ENCODE measurements around the gene CAMTA1. TPM values are rescaled to one million over a fixed set of nuclear protein-coding genes. Genes with fewer than 3 reads are reported as not detected.
A peak's percentile ranks its signal among the peaks of the same experiment; 100 is the strongest.

Gene CAMTA1
- total RNA-seq, 2 donors from 2014 or later = 100 to 102 TPM

DNA sequence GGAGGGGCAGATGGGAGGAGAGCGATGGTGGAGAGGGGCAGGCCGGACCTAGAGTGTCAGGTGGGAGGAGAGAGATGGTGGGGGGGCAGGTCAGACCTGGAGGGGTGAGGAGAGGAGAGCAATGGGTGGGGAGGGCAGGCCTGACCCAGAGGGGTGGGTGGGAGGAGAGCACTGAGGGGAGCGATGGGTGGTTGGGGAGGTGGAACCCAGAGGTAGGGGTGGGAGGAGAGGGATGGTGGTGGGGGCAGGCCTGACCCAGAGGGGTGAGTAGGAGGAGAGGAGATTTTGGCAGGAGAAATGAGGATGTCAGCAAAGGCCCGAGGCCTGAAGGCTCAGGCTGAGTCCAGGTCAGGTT is 828.6 kb downstream of the CAMTA1 start:
- 74% methylated on average over 4 of the region's 4 CpGs for WGBS
- DNase-seq (ENCODE audit: low spot score) = no peak
- intact Hi-C loops (cut with DNase I) = no loop called here
- H3K36me3 ChIP-seq = no peaks in the 10 kb centered on the region
- H3K4me1 ChIP-seq (replicated peaks) = no peaks in the 10 kb centered on the region
- no peak overlapping the region for H3K4me3 ChIP-seq
- no peak overlapping the region for H3K27ac ChIP-seq
- no peak for TF ChIP-seq POLR2A (IDR thresholded peaks at IDR 0.05)
- TF ChIP-seq, protein P1, sequence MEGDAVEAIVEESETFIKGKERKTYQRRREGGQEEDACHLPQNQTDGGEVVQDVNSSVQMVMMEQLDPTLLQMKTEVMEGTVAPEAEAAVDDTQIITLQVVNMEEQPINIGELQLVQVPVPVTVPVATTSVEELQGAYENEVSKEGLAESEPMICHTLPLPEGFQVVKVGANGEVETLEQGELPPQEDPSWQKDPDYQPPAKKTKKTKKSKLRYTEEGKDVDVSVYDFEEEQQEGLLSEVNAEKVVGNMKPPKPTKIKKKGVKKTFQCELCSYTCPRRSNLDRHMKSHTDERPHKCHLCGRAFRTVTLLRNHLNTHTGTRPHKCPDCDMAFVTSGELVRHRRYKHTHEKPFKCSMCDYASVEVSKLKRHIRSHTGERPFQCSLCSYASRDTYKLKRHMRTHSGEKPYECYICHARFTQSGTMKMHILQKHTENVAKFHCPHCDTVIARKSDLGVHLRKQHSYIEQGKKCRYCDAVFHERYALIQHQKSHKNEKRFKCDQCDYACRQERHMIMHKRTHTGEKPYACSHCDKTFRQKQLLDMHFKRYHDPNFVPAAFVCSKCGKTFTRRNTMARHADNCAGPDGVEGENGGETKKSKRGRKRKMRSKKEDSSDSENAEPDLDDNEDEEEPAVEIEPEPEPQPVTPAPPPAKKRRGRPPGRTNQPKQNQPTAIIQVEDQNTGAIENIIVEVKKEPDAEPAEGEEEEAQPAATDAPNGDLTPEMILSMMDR (IDR thresholded peaks at IDR 0.05) = no peak
- no peak for TF ChIP-seq POLR2AphosphoS5 (IDR thresholded peaks at IDR 0.05)
- no peaks in the 10 kb centered on the region for H3K27me3 ChIP-seq (replicated peaks; ENCODE audit: insufficient read depth)
- H3K9me3 ChIP-seq = no peaks in the 10 kb centered on the region

DNA sequence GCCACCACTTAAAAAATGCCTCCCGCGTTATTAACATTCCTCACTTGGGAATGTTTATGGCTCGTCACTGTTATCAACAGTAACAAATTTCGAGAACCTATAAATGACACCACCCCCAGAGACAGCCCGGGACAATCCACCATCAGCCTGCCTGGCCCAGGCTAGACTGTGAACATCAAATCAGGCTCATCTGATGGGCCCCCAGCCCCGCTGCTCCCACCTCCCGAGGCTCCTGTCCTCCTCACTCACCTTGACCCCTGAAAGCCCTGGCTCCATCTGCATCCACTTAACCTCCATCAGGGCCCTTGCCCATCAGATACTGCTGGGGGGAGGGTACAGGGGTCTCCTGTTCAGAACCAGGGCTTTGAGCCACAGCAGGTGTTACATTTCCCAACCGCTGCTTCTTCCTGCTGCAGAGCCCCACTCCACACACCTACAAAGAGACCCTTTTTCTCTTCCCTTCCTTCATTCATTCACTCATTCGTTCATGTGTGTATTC is 829.4 kb downstream of the CAMTA1 start:
- no peaks in the 10 kb centered on the region for H3K9me3 ChIP-seq
- H3K27me3 ChIP-seq (replicated peaks; ENCODE audit: insufficient read depth) = no peaks in the 10 kb centered on the region
- no peak overlapping the region for H3K27ac ChIP-seq
- TF ChIP-seq, protein P1 (IDR thresholded peaks at IDR 0.05) = no peak
- no peak for TF ChIP-seq POLR2AphosphoS5 (IDR thresholded peaks at IDR 0.05)
- no peak for TF ChIP-seq POLR2A (IDR thresholded peaks at IDR 0.05)
- H3K4me1 ChIP-seq (replicated peaks) = no peaks in the 10 kb centered on the region
- 41% methylated on average over 9 of the region's 9 CpGs for WGBS
- intact Hi-C loops (cut with DNase I) = no loop called here
- no peaks in the 10 kb centered on the region for H3K36me3 ChIP-seq
- no peak for DNase-seq (ENCODE audit: low spot score)
- no peak overlapping the region for H3K4me3 ChIP-seq

DNA sequence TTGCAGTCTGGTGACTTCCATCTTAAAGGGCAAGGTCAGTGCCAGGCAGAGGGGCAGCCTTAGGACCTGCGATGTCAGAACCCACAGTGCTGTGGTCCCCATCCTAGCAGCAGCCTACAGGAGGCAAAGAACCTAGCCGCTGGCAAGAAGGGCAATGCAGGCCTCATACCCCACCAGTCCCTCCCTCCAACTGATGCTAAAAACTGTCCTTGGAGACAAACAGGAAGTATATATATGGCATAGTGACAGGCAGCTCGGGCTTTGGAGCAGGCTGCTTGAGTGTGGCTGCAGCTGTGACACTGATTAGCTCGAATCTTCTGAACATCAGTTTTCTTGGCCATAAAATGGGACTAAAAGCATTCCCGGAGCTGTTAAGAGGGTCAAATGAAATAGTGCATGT is 829.9 kb downstream of the CAMTA1 start:
- WGBS = 71% methylated on average over 5 of the region's 5 CpGs
- no peaks in the 10 kb centered on the region for H3K27me3 ChIP-seq (replicated peaks; ENCODE audit: insufficient read depth)

DNA sequence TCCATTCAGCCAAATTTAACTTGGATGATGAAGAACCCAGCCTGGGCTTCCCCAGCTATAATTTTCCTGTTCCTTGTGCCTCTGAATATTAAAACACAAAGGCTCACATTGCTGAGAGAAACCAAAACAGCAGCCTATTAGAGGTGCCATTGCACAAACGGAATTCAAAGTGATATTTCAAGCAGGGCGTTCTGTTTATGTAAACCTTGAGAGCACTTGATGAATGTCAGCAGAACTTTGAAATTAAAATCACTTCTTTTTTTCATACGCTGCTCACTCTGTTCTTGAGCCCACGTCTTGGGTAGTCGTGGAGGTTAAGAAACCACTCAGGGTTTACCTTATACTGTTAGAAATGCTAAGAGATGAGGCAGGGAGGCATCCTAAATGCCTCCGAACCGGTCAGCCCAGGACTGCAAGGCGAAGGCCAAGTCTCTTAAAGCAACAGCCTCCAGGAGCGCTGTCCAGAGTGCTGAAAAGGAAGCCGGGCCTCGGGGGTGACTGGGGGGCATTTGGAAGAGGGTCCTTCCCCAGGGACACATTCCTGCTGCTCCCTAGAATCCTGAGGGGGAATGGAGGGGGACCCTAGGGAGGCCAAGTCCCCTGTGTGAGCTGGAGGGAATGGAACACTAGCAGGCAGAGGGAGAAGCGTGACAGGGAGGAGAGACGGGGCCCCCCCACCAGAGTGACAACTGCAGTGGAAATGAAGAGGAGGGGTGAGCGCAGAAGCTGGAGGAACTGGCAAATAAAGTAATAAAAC is 831.0 kb downstream of the CAMTA1 start:
- TF ChIP-seq, protein P1 (IDR thresholded peaks at IDR 0.05) = no peak
- TF ChIP-seq POLR2AphosphoS5 (IDR thresholded peaks at IDR 0.05) = no peak
- TF ChIP-seq POLR2A (IDR thresholded peaks at IDR 0.05) = no peak
- intact Hi-C loops (cut with DNase I) = no loop called here
- DNase-seq (ENCODE audit: low spot score) = peak; percentile 12
- H3K4me1 ChIP-seq (replicated peaks) = no peaks in the 10 kb centered on the region
- H3K9me3 ChIP-seq = no peaks in the 10 kb centered on the region
- peaks cover 5% of the 10 kb centered on the region for H3K27me3 ChIP-seq (replicated peaks; ENCODE audit: insufficient read depth)
- WGBS = 18% methylated on average over 14 of the region's 14 CpGs
- no peak overlapping the region for H3K4me3 ChIP-seq
- no peak overlapping the region for H3K27ac ChIP-seq
- H3K36me3 ChIP-seq = no peaks in the 10 kb centered on the region

More for the DNA sequence above, 829.9 kb downstream of the CAMTA1 start:
- Histone ChIP-seq H3K9me3 (no peaks in the 10 kb centered on the region), H3K4me3 (no peak overlapping the region), H3K4me1 (replicated peaks) (no peaks in the 10 kb centered on the region), H3K36me3 (no peaks in the 10 kb centered on the region), H3K27ac (no peak overlapping the region)
- intact Hi-C loops (cut with DNase I) = no loop called here
- no peak for DNase-seq (ENCODE audit: low spot score)
- no peak for TF ChIP-seq POLR2AphosphoS5 (IDR thresholded peaks at IDR 0.05)
- TF ChIP-seq, protein P1 (IDR thresholded peaks at IDR 0.05) = no peak
- no peak for TF ChIP-seq POLR2A (IDR thresholded peaks at IDR 0.05)

DNA sequence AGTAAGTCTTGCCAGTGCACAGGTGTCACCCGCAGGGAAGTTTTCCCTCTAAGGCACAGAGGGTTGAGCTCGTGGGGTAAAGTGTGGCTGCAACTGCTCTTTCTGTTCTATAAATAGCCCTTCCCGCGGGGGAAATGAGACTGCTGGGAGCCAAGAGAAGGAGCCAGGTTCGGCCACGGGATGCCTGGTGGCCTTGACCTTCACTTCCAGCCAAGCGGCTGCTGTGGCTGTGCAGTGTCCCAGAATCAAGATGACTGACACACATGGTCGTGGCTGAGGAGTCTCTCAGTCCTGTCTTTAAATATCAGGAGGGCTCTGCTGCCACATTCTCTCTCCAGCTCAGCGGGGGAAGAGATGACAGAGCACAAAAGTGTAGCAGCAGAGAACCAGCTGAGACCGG is 831.7 kb downstream of the CAMTA1 start:
- intact Hi-C loops (cut with DNase I) = no loop called here
- TF ChIP-seq POLR2A (IDR thresholded peaks at IDR 0.05) = no peak
- no peak for TF ChIP-seq POLR2AphosphoS5 (IDR thresholded peaks at IDR 0.05)
- TF ChIP-seq, protein P1 (IDR thresholded peaks at IDR 0.05) = no peak
- Histone ChIP-seq H3K36me3 (no peaks in the 10 kb centered on the region), H3K27ac (no peak overlapping the region), H3K9me3 (no peaks in the 10 kb centered on the region), H3K27me3 (replicated peaks; ENCODE audit: insufficient read depth) (peaks cover 5% of the 10 kb centered on the region), H3K4me3 (no peak overlapping the region), H3K4me1 (replicated peaks) (no peaks in the 10 kb centered on the region)
- DNase-seq (ENCODE audit: low spot score) = no peak
- 27% methylated on average over 10 of the region's 10 CpGs for WGBS

All from prostate gland (tissue), 2 donors.